ENCODE data around the gene RIN3.

DNA sequence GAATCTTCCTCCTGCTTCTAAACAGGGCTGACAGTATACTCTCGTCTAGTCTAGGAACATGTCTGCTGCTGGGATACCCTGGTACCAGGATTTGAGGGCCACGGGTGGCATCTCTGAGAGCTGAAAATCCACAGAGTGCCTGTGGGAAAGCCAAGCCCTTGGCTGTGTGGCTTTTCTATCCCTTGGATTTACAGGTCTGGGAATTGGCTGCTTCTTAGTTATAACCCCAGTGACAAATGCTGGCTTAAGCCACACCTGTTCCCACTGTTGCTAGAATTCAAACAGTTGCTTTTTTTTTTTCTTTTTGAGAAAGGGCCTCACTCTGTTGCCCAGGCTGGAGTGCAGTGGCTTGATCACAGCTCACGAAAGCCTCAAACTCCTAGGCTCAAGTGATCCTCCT is 14.3 kb upstream of the RIN3 start:
- TF ChIP-seq, protein P1, sequence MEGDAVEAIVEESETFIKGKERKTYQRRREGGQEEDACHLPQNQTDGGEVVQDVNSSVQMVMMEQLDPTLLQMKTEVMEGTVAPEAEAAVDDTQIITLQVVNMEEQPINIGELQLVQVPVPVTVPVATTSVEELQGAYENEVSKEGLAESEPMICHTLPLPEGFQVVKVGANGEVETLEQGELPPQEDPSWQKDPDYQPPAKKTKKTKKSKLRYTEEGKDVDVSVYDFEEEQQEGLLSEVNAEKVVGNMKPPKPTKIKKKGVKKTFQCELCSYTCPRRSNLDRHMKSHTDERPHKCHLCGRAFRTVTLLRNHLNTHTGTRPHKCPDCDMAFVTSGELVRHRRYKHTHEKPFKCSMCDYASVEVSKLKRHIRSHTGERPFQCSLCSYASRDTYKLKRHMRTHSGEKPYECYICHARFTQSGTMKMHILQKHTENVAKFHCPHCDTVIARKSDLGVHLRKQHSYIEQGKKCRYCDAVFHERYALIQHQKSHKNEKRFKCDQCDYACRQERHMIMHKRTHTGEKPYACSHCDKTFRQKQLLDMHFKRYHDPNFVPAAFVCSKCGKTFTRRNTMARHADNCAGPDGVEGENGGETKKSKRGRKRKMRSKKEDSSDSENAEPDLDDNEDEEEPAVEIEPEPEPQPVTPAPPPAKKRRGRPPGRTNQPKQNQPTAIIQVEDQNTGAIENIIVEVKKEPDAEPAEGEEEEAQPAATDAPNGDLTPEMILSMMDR (IDR thresholded peaks at IDR 0.05; ENCODE audit: insufficient read depth, low read depth, low read length), result no peak
- TF ChIP-seq EZH2 (IDR thresholded peaks at IDR 0.05; ENCODE audit: insufficient read depth, low read length), result no peak

Measured in astrocyte (in vitro differentiated cells and primary cell).